ENCODE results near the gene SLC35E3. TPM values are rescaled to one million over a fixed set of nuclear protein-coding genes. Genes with fewer than 3 reads are reported as not detected.

SLC35E3 gene
- total and polyA plus RNA-seq, 2 of the 13 experiments (the other 11 are each of a cell fraction or from before 2014, with no cell fraction given), result 13.0 to 22.1 TPM

- 0 out of 2 replicates have a peak, but pooled peaks have one; percentile 55 for TF ChIP-seq ZBTB4 (CRISPR knock-in tag; IDR thresholded peaks at IDR 0.05; ENCODE audit: borderline replicate concordance)
- TF ChIP-seq, protein P1, sequence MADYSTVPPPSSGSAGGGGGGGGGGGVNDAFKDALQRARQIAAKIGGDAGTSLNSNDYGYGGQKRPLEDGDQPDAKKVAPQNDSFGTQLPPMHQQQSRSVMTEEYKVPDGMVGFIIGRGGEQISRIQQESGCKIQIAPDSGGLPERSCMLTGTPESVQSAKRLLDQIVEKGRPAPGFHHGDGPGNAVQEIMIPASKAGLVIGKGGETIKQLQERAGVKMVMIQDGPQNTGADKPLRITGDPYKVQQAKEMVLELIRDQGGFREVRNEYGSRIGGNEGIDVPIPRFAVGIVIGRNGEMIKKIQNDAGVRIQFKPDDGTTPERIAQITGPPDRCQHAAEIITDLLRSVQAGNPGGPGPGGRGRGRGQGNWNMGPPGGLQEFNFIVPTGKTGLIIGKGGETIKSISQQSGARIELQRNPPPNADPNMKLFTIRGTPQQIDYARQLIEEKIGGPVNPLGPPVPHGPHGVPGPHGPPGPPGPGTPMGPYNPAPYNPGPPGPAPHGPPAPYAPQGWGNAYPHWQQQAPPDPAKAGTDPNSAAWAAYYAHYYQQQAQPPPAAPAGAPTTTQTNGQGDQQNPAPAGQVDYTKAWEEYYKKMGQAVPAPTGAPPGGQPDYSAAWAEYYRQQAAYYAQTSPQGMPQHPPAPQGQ (CRISPR knock-in tag; IDR thresholded peaks at IDR 0.05; ENCODE audit: borderline replicate concordance), result no peak
- no peak for TF ChIP-seq GPN1 (CRISPR knock-in tag; IDR thresholded peaks at IDR 0.05; ENCODE audit: borderline replicate concordance)
- TF ChIP-seq GATAD2A (CRISPR knock-in tag; IDR thresholded peaks at IDR 0.05), result peak; percentile 84
- TF ChIP-seq DMAP1 (CRISPR knock-in tag; IDR thresholded peaks at IDR 0.05), result peak; percentile 60; the same call in 1 of the 2 replicates
- TF ChIP-seq SMAD9 (CRISPR knock-in tag; IDR thresholded peaks at IDR 0.05), result peak; percentile 82; the same call in 1 of the 2 replicates
- TF ChIP-seq SMC3 (IDR thresholded peaks at IDR 0.05; ENCODE audit: low read length), result no peak
- TF ChIP-seq, protein P2, sequence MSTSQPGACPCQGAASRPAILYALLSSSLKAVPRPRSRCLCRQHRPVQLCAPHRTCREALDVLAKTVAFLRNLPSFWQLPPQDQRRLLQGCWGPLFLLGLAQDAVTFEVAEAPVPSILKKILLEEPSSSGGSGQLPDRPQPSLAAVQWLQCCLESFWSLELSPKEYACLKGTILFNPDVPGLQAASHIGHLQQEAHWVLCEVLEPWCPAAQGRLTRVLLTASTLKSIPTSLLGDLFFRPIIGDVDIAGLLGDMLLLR (CRISPR knock-in tag; IDR thresholded peaks at IDR 0.05), result no peak
- no peak for TF ChIP-seq RFX5 (IDR thresholded peaks at IDR 0.05; ENCODE audit: low read depth, low read length)
- TF ChIP-seq ZEB1 (IDR thresholded peaks at IDR 0.05; ENCODE audit: insufficient replicate concordance, low read depth), result no peak
- TF ChIP-seq ZNF615 (CRISPR knock-in tag; IDR thresholded peaks at IDR 0.05; ENCODE audit: borderline replicate concordance), result no peak
- no peak for TF ChIP-seq FOXM1 (CRISPR knock-in tag; IDR thresholded peaks at IDR 0.05)
- TF ChIP-seq AHR (CRISPR knock-in tag; IDR thresholded peaks at IDR 0.05), result 0 out of 2 replicates have a peak, but pooled peaks have one; percentile 53
- no peak for TF ChIP-seq ATAD3A (CRISPR knock-in tag; IDR thresholded peaks at IDR 0.05)
- TF ChIP-seq ZBTB21 (CRISPR knock-in tag; IDR thresholded peaks at IDR 0.05), result no peak
- TF ChIP-seq, protein P3, sequence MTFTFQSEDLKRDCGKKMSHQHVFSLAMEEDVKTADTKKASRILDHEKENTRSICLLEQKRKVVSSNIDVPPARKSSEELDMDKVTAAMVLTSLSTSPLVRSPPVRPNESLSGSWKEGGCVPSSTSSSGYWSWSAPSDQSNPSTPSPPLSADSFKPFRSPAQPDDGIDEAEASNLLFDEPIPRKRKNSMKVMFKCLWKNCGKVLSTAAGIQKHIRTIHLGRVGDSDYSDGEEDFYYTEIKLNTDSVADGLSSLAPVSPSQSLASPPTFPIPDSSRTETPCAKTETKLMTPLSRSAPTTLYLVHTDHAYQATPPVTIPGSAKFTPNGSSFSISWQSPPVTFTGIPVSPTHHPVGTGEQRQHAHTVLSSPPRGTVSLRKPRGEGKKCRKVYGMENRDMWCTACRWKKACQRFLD (CRISPR knock-in tag; IDR thresholded peaks at IDR 0.05; ENCODE audit: borderline replicate concordance), result 0 out of 2 replicates have a peak, but pooled peaks have one; percentile 68
- TF ChIP-seq NR2F2 (IDR thresholded peaks at IDR 0.05; ENCODE audit: borderline replicate concordance, low read depth), result 0 out of 2 replicates have a peak, but pooled peaks have one; percentile 29
- TF ChIP-seq ZKSCAN1 (IDR thresholded peaks at IDR 0.05; ENCODE audit: low read length), result no peak
- TF ChIP-seq SMYD3 (CRISPR knock-in tag; IDR thresholded peaks at IDR 0.05), result 0 out of 2 replicates have a peak, but pooled peaks have one; percentile 25
- no peak for TF ChIP-seq PAF1 (CRISPR knock-in tag; IDR thresholded peaks at IDR 0.05)
- no peak for TF ChIP-seq TEF (CRISPR knock-in tag; IDR thresholded peaks at IDR 0.05)
- peak; percentile 59; the same call in 1 of the 2 replicates for TF ChIP-seq ZNF292 (CRISPR knock-in tag; IDR thresholded peaks at IDR 0.05; ENCODE audit: borderline replicate concordance, low read depth)
Measured at GRCh38 chr12:68804657-68805591, 58.9 kb downstream of the SLC35E3 start (continued).

Measured in HepG2 (cell line).